HL-60 (cell line): Measurements from ENCODE around the gene CBARP.

Source experiments
- CTCF ChIP-seq: IDR thresholded peaks from one replicate; pipeline ENCODE4 v1.5.1; 2011; ENCODE audit warnings: low read length, control low read depth, inconsistent platforms; ENCODE audit not compliant: insufficient read depth
- GABPA ChIP-seq: IDR thresholded peaks from 2 replicates; pipeline ENCODE4 v1.6.1; 2012; ENCODE audit warnings: low read depth
- POLR2AphosphoS5 ChIP-seq: IDR thresholded peaks from 2 replicates; pipeline ENCODE4 v1.6.1; 2012; ENCODE audit warnings: low read depth
- REST ChIP-seq: IDR thresholded peaks from 2 replicates; pipeline ENCODE4 v1.6.1; 2012; ENCODE audit warnings: low read depth; ENCODE audit not compliant: insufficient replicate concordance
- SPI1 ChIP-seq: IDR thresholded peaks from 2 replicates; pipeline ENCODE4 v1.6.1; 2012; ENCODE audit warnings: low read depth, mild to moderate bottlenecking, borderline replicate concordance

- peak; percentile 60; the same call in 1 of the 2 replicates for TF ChIP-seq GABPA
- no peak for TF ChIP-seq CTCF
- TF ChIP-seq POLR2AphosphoS5: peak; percentile 84
- TF ChIP-seq REST: no peak
- peak; percentile 6; the same call in 1 of the 2 replicates for TF ChIP-seq SPI1
Observed at GRCh38 chr19:1273263-1274041, 35.6 kb upstream of the CBARP start.
